ENCODE results near the gene SHISA9.

DNA sequence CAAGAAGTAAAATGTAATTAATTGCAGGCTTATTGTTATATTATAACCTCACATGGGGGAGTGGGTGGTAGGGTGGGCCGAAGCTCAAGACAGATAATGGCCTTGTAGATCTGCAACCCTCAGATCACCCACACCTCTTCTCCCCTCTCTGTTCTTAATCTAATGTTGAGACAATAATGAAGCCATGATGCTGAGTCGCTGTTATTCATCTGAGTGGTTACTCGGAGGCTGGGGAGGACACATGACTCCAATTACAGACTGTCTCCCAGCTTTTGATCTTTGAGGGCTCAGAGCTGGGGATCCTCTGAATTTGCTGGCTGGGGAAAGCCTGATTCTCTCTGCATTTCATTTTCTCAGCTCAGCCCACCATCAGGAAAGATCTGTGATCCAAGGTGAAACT lies 275.3 kb downstream of the SHISA9 start:
- TF ChIP-seq, protein P1, sequence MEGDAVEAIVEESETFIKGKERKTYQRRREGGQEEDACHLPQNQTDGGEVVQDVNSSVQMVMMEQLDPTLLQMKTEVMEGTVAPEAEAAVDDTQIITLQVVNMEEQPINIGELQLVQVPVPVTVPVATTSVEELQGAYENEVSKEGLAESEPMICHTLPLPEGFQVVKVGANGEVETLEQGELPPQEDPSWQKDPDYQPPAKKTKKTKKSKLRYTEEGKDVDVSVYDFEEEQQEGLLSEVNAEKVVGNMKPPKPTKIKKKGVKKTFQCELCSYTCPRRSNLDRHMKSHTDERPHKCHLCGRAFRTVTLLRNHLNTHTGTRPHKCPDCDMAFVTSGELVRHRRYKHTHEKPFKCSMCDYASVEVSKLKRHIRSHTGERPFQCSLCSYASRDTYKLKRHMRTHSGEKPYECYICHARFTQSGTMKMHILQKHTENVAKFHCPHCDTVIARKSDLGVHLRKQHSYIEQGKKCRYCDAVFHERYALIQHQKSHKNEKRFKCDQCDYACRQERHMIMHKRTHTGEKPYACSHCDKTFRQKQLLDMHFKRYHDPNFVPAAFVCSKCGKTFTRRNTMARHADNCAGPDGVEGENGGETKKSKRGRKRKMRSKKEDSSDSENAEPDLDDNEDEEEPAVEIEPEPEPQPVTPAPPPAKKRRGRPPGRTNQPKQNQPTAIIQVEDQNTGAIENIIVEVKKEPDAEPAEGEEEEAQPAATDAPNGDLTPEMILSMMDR (IDR thresholded peaks at IDR 0.05; ENCODE audit: low read depth, low read length) = no peak
- no peak for TF ChIP-seq EZH2phosphoT487 (IDR thresholded peaks at IDR 0.05; ENCODE audit: low read depth)
